Activated CD4-positive, alpha-beta T cell treated with anti-CD3 and anti-CD28 coated beads for 36 hours (primary cell): ENCODE results near the gene MRPS26. TPM values are rescaled to one million over a fixed set of nuclear protein-coding genes. Genes with fewer than 3 reads are reported as not detected.

Experiments used
- ATAC-seq: fragments of 200-7000 bp; cut with Tn5 transposase; one replicate; pipeline ENCODE4 v1.10.0; 2021; ENCODE audit warnings: mild to moderate bottlenecking, moderate library complexity
- CTCF ChIA-PET: fragments of 350-600 bp; sonication (Branson Sonifier 250); formaldehyde crosslinking; loops from one replicate; lab custom pipeline; 2021; ENCODE audit warnings: antibody characterized with exemption; lab: Charles Lee
- POLR2A ChIA-PET: fragments of 350-600 bp; sonication (Branson Sonifier 250); formaldehyde crosslinking; loops from one replicate; lab custom pipeline; 2021; ENCODE audit warnings: antibody characterized with exemption, inconsistent platforms; lab: Charles Lee
- DNase-seq: peaks from one replicate; pipeline ENCODE4 v3.0.0-alpha.2; 2020
- H3K27ac Mint-ChIP-seq: one replicate; pipeline ENCODE4 v1.8.0; 2021; ENCODE audit warnings: mixed read lengths
- H3K27me3 Mint-ChIP-seq: one replicate; pipeline ENCODE4 v1.8.0; 2021; ENCODE audit warnings: mixed read lengths
- H3K36me3 Mint-ChIP-seq: one replicate; pipeline ENCODE4 v1.8.0; 2021; ENCODE audit warnings: low read depth, mixed read lengths
- H3K4me1 Mint-ChIP-seq: one replicate; pipeline ENCODE4 v1.8.0; 2021; ENCODE audit warnings: mixed read lengths
- H3K4me3 Mint-ChIP-seq: one replicate; pipeline ENCODE4 v1.8.0; 2021; ENCODE audit warnings: mild to moderate bottlenecking, moderate library complexity, mixed read lengths
- H3K9me3 Mint-ChIP-seq: one replicate; pipeline ENCODE4 v1.8.0; 2021; ENCODE audit warnings: low read depth, mixed read lengths
- intact Hi-C, 2 experiments: fragments of 100-400 bp; cut with DNase I in 1 of 2; cut with micrococcal nuclease in 1 of 2; formaldehyde crosslinking; loops; one replicate each; pipeline versions ENCODE4 v1.14.2 to v1.15.1; 2022 to 2024; cut with DNase I, micrococcal nuclease
- total RNA-seq, 2 experiments: library from RNA; stranded (reverse); gene quantifications; one replicate each; pipeline ENCODE4 v1.2.3, GENCODE V29; 2021

MRPS26 gene
- total RNA-seq, 2 experiments from 2014 or later: 107 to 153 TPM

DNA sequence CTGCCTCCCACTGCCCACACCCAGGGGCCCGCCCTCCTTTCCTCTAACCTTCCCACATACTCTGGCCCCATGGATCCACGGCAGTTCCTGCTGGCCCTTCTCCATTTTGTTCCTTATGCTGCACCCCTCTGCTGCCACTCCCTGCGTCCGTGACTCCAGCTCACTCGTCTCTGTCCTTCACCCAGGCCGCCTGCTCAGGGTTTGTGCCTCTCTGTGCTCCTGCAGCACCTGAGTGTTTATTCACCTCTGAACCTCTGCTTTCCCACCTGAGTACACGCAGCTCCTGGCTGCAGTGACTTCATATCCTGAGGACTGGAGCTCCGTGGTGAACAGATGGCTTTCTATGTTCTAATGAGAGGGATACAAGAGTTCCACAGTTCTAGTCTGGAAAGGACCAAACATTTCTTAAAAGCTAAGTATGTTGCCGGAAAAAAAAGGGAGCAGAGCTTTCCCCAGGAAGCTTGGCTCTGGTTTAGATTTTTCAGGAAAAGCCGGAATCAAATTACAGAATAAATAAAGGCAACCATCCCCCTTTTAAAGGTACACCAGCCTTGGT lies 3.9 kb upstream of the MRPS26 start:
- POLR2A ChIA-PET: no interaction called here
- H3K9me3 Mint-ChIP-seq: no peaks in the 10 kb centered on the region
- H3K27me3 Mint-ChIP-seq: no peaks in the 10 kb centered on the region
- DNase-seq: peak; percentile 8
- intact Hi-C loops: no loop called here
- peaks cover 9% of the 10 kb centered on the region for H3K4me1 Mint-ChIP-seq
- no peak for ATAC-seq
- CTCF ChIA-PET: interaction anchor here (0.6 to 1.7 kb wide), 3 partner anchors 12 to 353 kb away, joined by 3 to 8 read pairs (median 6); no protein-coding TSS in a partner anchor
- H3K4me3 Mint-ChIP-seq: no peak overlapping the region
- peak overlapping the region; percentile 4 for H3K27ac Mint-ChIP-seq
- peaks cover 20% of the 10 kb centered on the region for H3K36me3 Mint-ChIP-seq

DNA sequence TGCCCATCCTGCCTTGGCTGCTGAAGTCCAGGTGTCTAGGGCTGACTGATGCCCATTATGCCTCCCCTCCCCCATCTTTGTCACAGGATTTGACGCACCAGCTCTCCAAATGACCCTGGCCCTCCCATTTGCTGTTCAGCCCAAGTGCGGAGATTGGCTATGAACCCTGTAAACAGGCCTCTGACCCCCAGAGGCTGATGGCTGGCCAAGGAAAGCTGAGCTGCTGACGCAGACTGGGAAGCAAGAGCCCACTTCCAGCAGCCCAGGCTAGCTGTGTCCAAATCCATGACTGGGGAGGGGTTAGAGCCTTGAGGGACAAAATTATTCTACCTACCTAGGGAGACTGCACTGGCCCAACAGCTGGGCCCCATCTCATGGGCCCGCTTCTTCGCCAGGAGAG lies 3.2 kb upstream of the MRPS26 start:
- Mint-ChIP-seq H3K4me1 (peaks cover 12% of the 10 kb centered on the region), H3K9me3 (no peaks in the 10 kb centered on the region), H3K27ac (no peak overlapping the region), H3K4me3 (no peak overlapping the region), H3K27me3 (no peaks in the 10 kb centered on the region), H3K36me3 (peaks cover 26% of the 10 kb centered on the region)
- POLR2A ChIA-PET: no interaction called here
- ATAC-seq (no peak), DNase-seq (no peak)
- intact Hi-C loops: no loop called here
- CTCF ChIA-PET: interaction anchor here (0.6 to 1.7 kb wide), 4 partner anchors 11 to 354 kb away, joined by 3 to 8 read pairs (median 4); no protein-coding TSS in a partner anchor

DNA sequence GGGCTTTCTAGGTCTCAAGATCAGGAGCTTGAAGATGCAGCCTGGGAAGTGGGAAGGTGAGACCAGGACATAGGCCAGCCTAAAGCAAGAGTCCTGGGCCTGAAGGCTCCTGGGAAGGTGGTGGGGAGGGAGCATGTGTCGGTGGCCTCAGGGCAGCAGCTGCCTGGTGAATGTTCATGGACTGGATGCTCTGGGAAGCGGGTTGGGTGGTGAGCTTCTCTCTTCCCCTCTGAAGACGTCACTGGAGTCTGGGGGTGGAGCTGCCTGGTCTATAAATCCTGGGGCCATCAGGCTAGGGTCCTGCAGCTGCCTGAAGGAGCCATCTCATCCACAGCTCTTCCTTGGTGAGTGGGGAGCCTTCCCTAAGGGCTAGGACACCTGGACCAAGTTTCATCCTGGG lies 2.5 kb upstream of the MRPS26 start, which contains the start of gene GNRH2:
TSS of gene GNRH2 (plus strand) at position 301 of the 400 bp plus-strand sequence. CDS start 793 bp downstream, outside the sequence.
- H3K27ac Mint-ChIP-seq: peak within 1 kb of the TSS; percentile 53
- POLR2A ChIA-PET: interaction anchor here (0.7 kb wide), 1 partner anchor 10 kb away, joined by 4 read pairs; no protein-coding TSS in a partner anchor
- H3K4me3 Mint-ChIP-seq: peak within 1 kb of the TSS; percentile 16
- DNase-seq: no peak
- no peaks in the 10 kb centered on the region for H3K9me3 Mint-ChIP-seq
- CTCF ChIA-PET: interaction anchor here (0.6 to 1.7 kb wide), 3 partner anchors 11 to 355 kb away, joined by 3 to 8 read pairs (median 3); no protein-coding TSS in a partner anchor
- H3K27me3 Mint-ChIP-seq: no peaks in the 10 kb centered on the region
- no peak for ATAC-seq
- peaks cover 17% of the 10 kb centered on the region for H3K4me1 Mint-ChIP-seq
- intact Hi-C loops: no loop called here
- H3K36me3 Mint-ChIP-seq: peaks cover 29% of the 10 kb centered on the region

DNA sequence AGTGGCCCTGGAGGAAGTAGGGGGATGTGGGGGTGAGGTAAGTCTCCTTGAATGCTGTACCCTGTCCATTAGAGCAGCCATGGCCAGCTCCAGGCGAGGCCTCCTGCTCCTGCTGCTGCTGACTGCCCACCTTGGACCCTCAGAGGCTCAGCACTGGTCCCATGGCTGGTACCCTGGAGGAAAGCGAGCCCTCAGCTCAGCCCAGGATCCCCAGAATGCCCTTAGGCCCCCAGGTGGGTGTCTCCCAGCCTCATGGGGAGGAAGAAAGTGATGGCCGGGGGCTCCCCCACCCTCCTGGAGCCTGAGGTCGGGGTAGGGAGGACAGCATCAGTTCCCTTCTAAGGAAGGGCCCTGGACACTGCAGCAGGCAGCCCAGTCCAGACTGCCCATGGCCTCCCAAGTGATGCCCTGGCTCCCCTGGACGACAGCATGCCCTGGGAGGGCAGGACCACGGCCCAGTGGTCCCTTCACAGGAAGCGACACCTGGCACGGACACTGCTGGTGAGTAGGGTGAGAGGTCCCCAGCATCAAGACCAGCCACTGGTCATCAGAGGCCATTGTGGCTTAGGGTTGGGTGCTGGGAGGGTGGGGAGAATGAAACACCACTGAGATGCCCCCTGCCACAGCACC lies 1.4 kb upstream of the MRPS26 start:
- CTCF ChIA-PET: interaction anchor here (0.6 to 1.2 kb wide), 3 partner anchors 9 to 515 kb away, joined by 3 to 4 read pairs (median 4); no protein-coding TSS in a partner anchor
- Mint-ChIP-seq H3K4me3 (peak overlapping the region; percentile 89), H3K36me3 (peaks cover 33% of the 10 kb centered on the region), H3K9me3 (no peaks in the 10 kb centered on the region), H3K27ac (no peak overlapping the region), H3K4me1 (peaks cover 20% of the 10 kb centered on the region), H3K27me3 (no peaks in the 10 kb centered on the region)
- ATAC-seq (no peak), DNase-seq (no peak)
- intact Hi-C loops: no loop called here
- POLR2A ChIA-PET: interaction anchor here (1.2 kb wide), 1 partner anchor 29 kb away, joined by 13 read pairs; no protein-coding TSS in a partner anchor

DNA sequence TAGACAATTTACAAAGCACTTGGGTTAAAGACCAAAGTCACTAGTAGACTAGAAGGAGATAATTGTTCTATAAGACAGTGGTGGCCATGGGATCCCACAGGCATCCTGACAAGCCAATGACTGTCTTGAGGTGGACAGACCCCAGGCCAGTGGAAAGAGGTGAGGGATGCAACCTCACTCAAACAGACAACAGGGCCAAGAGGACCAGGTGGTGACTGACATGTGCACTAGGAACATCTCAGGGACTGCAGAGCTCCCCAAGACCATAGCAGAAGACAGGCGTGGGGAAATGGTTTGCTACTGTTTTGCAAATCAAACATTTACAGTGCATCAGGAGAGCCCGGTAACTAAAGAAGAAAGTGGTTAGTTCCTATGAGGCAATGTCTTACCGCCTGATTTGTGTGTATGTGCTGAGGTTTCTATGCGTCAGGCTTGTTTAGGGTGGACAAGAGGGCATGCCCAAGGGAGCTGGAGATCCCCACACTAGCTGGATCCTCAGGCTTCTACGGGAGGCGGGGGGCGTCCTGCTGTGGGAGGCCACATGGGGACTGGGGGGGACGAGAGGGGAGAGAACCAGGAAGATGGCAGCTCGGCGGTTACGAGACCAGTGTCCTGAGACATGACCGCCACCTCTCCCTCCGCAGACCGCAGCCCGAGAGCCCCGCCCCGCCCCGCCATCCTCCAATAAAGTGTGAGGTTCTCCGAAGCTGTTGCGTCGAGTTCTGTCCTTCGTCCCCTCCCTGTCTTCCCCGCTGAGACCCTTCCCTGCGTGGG lies 623 bp upstream of the MRPS26 start:
- Mint-ChIP-seq H3K9me3 (no peaks in the 10 kb centered on the region), H3K27ac (peak overlapping the region; percentile 85), H3K27me3 (no peaks in the 10 kb centered on the region), H3K36me3 (peaks cover 40% of the 10 kb centered on the region), H3K4me3 (peak overlapping the region; percentile 89), H3K4me1 (peaks cover 20% of the 10 kb centered on the region)
- intact Hi-C loops: loop anchor here (1.0 to 5.0 kb wide), 5 partner anchors 31 to 427 kb away; partner anchors contain the start of genes ATRN (in 1 of the 2), DDRGK1 (in 1 of the 2), FASTKD5 (in 1 of the 2) and UBOX5 (in 1 of the 2)
- CTCF ChIA-PET: interaction anchor here (1.2 kb wide), 1 partner anchor 8 kb away, joined by 4 read pairs; no protein-coding TSS in a partner anchor
- POLR2A ChIA-PET: interaction anchor here (0.6 to 1.5 kb wide), 3 partner anchors 30 to 62 kb away, joined by 3 to 13 read pairs (median 7); no protein-coding TSS in a partner anchor
- ATAC-seq: peak; percentile 27
- peak; percentile 74 for DNase-seq

DNA sequence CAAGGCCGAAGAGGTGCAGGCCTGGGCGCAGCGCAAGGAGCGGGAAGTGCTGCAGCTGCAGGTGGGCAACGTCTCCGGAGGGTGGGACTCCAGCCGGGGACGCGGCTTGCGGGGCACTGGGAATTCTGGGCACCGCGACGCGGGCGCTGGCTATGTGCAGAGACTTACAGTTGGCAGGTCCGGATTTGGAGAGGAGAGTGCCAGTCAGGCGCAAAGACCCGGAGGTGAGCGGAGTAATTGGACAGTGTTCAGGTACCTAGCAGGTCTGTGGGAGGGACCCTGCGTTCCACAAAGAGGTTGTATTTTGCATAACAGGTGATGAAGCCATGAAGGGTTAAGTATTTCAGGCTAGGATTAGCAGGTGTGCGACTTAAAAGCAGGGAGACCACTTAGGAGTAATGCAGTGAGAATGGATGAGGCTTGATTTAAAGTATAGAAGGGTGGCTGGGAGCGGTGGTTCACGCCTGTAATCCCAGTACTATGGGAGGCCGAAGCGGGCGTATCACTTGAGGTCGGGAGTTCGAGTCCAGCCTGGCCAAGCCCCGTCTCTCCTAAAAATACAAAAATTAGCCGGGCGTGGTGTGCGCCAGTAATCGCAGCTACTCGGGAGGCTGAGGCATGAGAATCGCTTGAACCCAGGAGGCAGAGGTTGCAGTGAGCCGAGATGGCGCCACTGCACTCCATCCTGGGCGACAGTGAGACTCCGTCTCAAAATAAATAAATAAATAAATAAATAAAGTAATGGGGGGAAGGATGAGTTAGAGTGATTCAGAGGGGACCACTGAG lies 1.0 kb downstream of the MRPS26 start:
- ATAC-seq: no peak
- POLR2A ChIA-PET: no interaction called here
- CTCF ChIA-PET: no interaction called here

DNA sequence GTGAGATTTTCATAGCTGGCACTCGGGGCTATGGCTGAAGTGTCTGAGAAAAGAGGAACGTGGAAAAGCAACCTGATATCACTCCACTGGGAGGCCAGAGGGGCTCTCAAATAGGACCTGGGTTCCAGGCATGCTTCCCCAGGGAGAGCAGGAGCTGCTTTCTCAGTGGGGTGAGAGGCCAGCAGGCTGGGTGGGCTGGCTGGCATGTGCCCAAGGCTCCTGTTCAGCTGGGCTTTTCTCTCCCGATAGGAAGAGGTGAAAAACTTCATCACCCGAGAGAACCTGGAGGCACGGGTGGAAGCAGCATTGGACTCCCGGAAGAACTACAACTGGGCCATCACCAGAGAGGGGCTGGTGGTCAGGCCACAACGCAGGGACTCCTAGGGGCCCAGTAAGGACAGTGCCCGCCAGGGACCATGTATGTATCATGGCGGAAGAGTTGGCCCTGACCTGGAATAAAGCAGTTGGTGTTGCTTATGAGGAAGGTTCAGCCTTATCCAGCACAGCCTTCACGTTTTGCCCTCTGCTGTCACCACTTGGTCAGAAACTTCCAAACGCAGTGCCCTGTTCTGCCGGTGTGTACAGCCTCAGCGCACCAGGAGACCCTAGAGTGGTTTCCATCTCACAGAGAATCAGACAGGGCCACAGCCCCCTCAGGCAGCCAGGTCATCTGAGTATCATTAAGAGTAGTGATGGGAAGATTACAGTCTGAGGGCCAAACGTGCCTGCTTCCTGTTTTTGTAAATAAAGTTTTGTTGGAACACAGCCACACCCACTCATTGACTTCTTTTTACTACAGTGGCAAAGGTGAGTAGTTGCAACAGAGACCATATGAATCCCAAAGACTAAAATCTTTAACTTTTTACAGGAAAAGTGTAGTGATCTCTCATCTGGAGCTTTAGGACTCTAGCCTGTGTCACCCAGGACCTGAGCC lies 1.9 kb downstream of the MRPS26 start:
- no peaks in the 10 kb centered on the region for H3K27me3 Mint-ChIP-seq
- DNase-seq: no peak

More for the DNA sequence above, 1.0 kb downstream of the MRPS26 start:
- H3K4me3 Mint-ChIP-seq: peak overlapping the region; percentile 89
- H3K27ac Mint-ChIP-seq: peak overlapping the region; percentile 88
- intact Hi-C loops: loop anchor here (1.0 to 5.0 kb wide), 8 partner anchors 35 to 425 kb away; partner anchors contain the start of genes DDRGK1 (in 2 of the 2), FASTKD5 (in 2 of the 2), UBOX5 (in 2 of the 2) and ATRN (in 1 of the 2)
- H3K36me3 Mint-ChIP-seq: peaks cover 41% of the 10 kb centered on the region
- peaks cover 27% of the 10 kb centered on the region for H3K4me1 Mint-ChIP-seq
- H3K9me3 Mint-ChIP-seq: no peaks in the 10 kb centered on the region
- DNase-seq: no peak
- no peaks in the 10 kb centered on the region for H3K27me3 Mint-ChIP-seq

DNA sequence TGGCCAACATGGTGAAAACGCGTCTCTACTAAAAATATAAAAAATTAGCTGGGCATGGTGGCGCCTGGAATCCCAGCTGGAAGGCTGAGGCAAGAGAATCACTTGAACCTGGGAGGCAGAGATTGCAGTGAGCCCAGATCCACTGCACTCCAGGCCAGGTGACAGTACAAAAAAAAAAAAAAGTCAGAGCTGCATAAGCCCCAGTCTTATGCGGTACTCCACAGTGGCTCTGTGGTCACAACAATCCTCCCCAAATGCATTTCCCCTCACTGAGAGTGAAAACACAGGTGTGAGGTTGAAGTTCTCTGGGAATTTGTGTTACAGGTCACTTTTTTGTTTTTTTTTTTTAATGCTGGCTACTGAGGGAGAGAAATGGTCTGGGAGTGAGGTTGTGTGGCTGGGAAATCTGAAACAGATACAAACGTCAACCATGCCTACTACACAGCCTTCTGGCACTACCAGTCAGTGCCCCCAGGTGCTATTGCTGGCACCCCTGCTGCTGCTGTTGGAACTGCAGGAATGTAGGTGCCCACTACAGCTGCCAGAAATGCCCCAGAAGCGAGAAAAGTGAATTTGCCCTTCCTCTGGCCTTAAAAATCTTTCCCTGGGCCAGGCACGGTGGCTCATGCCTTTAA lies 5.7 kb downstream of the MRPS26 start:
- POLR2A ChIA-PET: interaction anchor here (0.6 to 0.7 kb wide), 3 partner anchors 119 to 279 kb away, joined by 4 read pairs; no protein-coding TSS in a partner anchor
- DNase-seq (peak; percentile 28), ATAC-seq (peak; percentile 37)
- Mint-ChIP-seq H3K9me3 (no peaks in the 10 kb centered on the region), H3K27ac (peak overlapping the region; percentile 51), H3K27me3 (no peaks in the 10 kb centered on the region), H3K4me3 (no peak overlapping the region), H3K4me1 (peaks cover 22% of the 10 kb centered on the region), H3K36me3 (peaks cover 38% of the 10 kb centered on the region)
- CTCF ChIA-PET: interaction anchor here (0.9 to 2.6 kb wide), 3 partner anchors 11 to 26 kb away, joined by 3 to 16 read pairs (median 3); no protein-coding TSS in a partner anchor
- intact Hi-C loops: no loop called here

More for the DNA sequence above, 1.9 kb downstream of the MRPS26 start:
- Mint-ChIP-seq H3K9me3 (no peaks in the 10 kb centered on the region), H3K27ac (peak overlapping the region; percentile 88), H3K36me3 (peaks cover 41% of the 10 kb centered on the region), H3K4me3 (peak overlapping the region; percentile 89), H3K4me1 (peaks cover 27% of the 10 kb centered on the region)
- ATAC-seq: no peak
- ChIA-PET CTCF (interaction anchor here (0.6 kb wide), 1 partner anchor 69 kb away, joined by 3 read pairs; no protein-coding TSS in a partner anchor), POLR2A (interaction anchor here (0.5 kb wide), 1 partner anchor 64 kb away, joined by 3 read pairs; no protein-coding TSS in a partner anchor)
- intact Hi-C loops: loop anchor here (2.0 to 5.0 kb wide), 6 partner anchors 35 to 425 kb away; partner anchors contain the start of genes ATRN (in 1 of the 2), DDRGK1 (in 1 of the 2), DNAAF9 (in 1 of the 2) and FASTKD5 (in 1 of the 2)

DNA sequence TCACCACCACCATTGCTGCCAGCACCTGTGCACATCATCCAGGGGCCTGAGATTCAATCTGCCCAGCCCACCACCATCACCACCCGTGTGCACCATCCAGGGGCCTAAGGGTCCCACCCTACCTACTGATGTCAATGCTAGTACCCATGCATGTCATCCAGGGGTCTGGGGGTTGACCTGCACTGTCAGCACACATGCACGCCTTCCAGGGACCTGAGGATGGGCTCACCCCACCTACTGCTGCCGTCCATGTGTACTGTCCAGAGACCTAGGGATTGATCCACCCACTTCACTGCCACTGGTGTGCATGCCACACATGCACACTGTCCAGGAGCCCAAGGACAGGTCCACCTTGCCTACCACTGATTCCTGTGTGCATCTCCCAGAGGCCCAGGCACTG lies 13.6 kb downstream of the MRPS26 start:
- no peaks in the 10 kb centered on the region for H3K27me3 Mint-ChIP-seq
- no peaks in the 10 kb centered on the region for H3K9me3 Mint-ChIP-seq
- no peak overlapping the region for H3K27ac Mint-ChIP-seq
- DNase-seq (no peak), ATAC-seq (no peak)
- ChIA-PET CTCF (no interaction called here), POLR2A (no interaction called here)
- H3K4me1 Mint-ChIP-seq: peaks cover 10% of the 10 kb centered on the region
- H3K4me3 Mint-ChIP-seq: no peak overlapping the region
- H3K36me3 Mint-ChIP-seq: peaks cover 2% of the 10 kb centered on the region
- intact Hi-C loops: no loop called here
